HTERT RPE-1 (cell line): ENCODE results near the gene FBXO5.
"Not testable (repeated sequence)": the region's sequence is repeated elsewhere in the genome, so short reads cannot be mapped to it uniquely, and the experiment has no call there.

Source experiments
- in situ Hi-C: fragments of 300-500 bp; cut with MboI; formaldehyde crosslinking; loops from 4 replicates; pipeline ENCODE4 v1.14.3; 2020; ENCODE audit warnings: low sequenced_read_pairs

FBXO5 gene

GRCh38 chr6:152993431-152993830, 10.6 kb upstream of the FBXO5 start:
- in situ Hi-C loops, result no loop called here

- in situ Hi-C loops, result no loop called here
Measured at GRCh38 chr6:152986978-152987377, 4.1 kb upstream of the FBXO5 start.

GRCh38 chr6:152985300-152985699, 2.5 kb upstream of the FBXO5 start:
- in situ Hi-C loops, result not testable (repeated sequence)

GRCh38 chr6:152984513-152984872, 1.7 kb upstream of the FBXO5 start:
- in situ Hi-C loops, result no loop called here

- in situ Hi-C loops, result no loop called here
Measured at GRCh38 chr6:152983637-152984512, 1.0 kb upstream of the FBXO5 start.

- in situ Hi-C loops, result no loop called here
Measured at GRCh38 chr6:152981989-152982903, 595 bp downstream of the FBXO5 start.

GRCh38 chr6:152981219-152981618, 1.6 kb downstream of the FBXO5 start:
- in situ Hi-C loops, result no loop called here

- in situ Hi-C loops, result no loop called here
Measured at GRCh38 chr6:152980656-152981055, 2.2 kb downstream of the FBXO5 start.

- in situ Hi-C loops, result no loop called here
Measured at GRCh38 chr6:152979116-152979515, 3.7 kb downstream of the FBXO5 start.

GRCh38 chr6:152978058-152978457, 4.8 kb downstream of the FBXO5 start:
- in situ Hi-C loops, result no loop called here

GRCh38 chr6:152977556-152977955, 5.3 kb downstream of the FBXO5 start:
- in situ Hi-C loops, result no loop called here

- in situ Hi-C loops, result no loop called here
Measured at GRCh38 chr6:152976749-152977148, 6.1 kb downstream of the FBXO5 start.

GRCh38 chr6:152975204-152975915, 7.5 kb downstream of the FBXO5 start:
- in situ Hi-C loops, result no loop called here

GRCh38 chr6:152973916-152974315, 8.9 kb downstream of the FBXO5 start:
- in situ Hi-C loops, result no loop called here

GRCh38 chr6:152969688-152970418, 13.0 kb downstream of the FBXO5 start:
- in situ Hi-C loops, result no loop called here

GRCh38 chr6:152966168-152966894, 16.5 kb downstream of the FBXO5 start:
- in situ Hi-C loops, result not testable (repeated sequence)

- in situ Hi-C loops, result no loop called here
Measured at GRCh38 chr6:152959333-152959732, 23.5 kb downstream of the FBXO5 start.

GRCh38 chr6:152957796-152958195, 25.0 kb downstream of the FBXO5 start:
- in situ Hi-C loops, result no loop called here

GRCh38 chr6:152954443-152954842, 28.4 kb downstream of the FBXO5 start:
- in situ Hi-C loops, result no loop called here
